K562 (cell line): Measurements from ENCODE around the gene MUC5AC. TPM values are rescaled to one million over a fixed set of nuclear protein-coding genes. Genes with fewer than 3 reads are reported as not detected.

Experiments used
- ATAC-seq: fragments of 200-7000 bp; cut with Tn5 transposase; 3 replicates; pipeline ENCODE4 v1.9.1; 2020; ENCODE audit warnings: moderate library complexity
- BruUV-seq: library from RNA; stranded (reverse); fragments of 400-500 nt; replicated peaks from 2 replicates; lab custom pipeline; 2021; lab: Mats Ljungman, UMichigan
- CTCF ChIA-PET: fragments of 300-600 bp; formaldehyde crosslinking; extraction: SDS; loops from one replicate; lab custom pipeline; 2021; ENCODE audit warnings: low intra/inter-chr PET ratio; lab: Yijun Ruan, JAX
- POLR2A ChIA-PET: fragments of 300-600, 350-650 bp; sonication (Branson Sonifier 250); formaldehyde crosslinking; extraction: SDS; loops from one replicate; lab custom pipeline; 2021; ENCODE audit warnings: antibody characterized with exemption, inconsistent platforms; lab: Yijun Ruan, JAX
- DNase-seq, 4 experiments: peaks; one replicate each; pipeline versions ENCODE4 v3.0.0 to v3.0.0-alpha.2; 2011 to 2018; ENCODE audit warnings: low spot score in 3 of 4, mixed read lengths in 3 of 4; ENCODE audit errors: extremely low read depth in 1 of 4
- FAIRE-seq: peaks from 2 replicates; lab custom pipeline; 2011; peaks lifted over from hg19 to GRCh38; lab: Jason Lieb, UNC
- H2AFZ ChIP-seq: 2 replicates; pipeline ENCODE4 v1.6.0; 2011; ENCODE audit warnings: low read depth, low read length, control low read depth, inconsistent platforms
- H3K27ac ChIP-seq: fragments of 200-600 bp; 3 replicates; pipeline ENCODE4 v1.8.0; 2011; ENCODE audit warnings: low read depth, mild to moderate bottlenecking, control low read depth, inconsistent platforms, low read length, moderate library complexity, mixed read lengths; ENCODE audit errors: extremely low read depth
- H3K27me3 ChIP-seq, 2 experiments: fragments of 300-600 bp in 1 of 2; 2 replicates in 1 of 2; 3 replicates in 1 of 2; pipeline versions ENCODE4 v1.6.0 to v1.8.0; 2011; ENCODE audit warnings: inconsistent platforms in 2 of 2, low read length in 2 of 2, mild to moderate bottlenecking in 1 of 2, mixed read lengths in 1 of 2, moderate library complexity in 1 of 2; ENCODE audit not compliant: control insufficient read depth in 2 of 2, insufficient read depth in 2 of 2
- H3K36me3 ChIP-seq: fragments of 300-600 bp; 3 replicates; pipeline ENCODE4 v1.8.0; 2011; ENCODE audit warnings: mild to moderate bottlenecking, low read length, inconsistent platforms; ENCODE audit not compliant: control insufficient read depth, insufficient read depth
- H3K4me1 ChIP-seq, 2 experiments: fragments of 200-600 bp in 1 of 2; replicated peaks in 1 of 2; 2 replicates in 1 of 2; 3 replicates in 1 of 2; pipeline versions ENCODE4 v1.5.1 to v1.8.0; 2011; ENCODE audit warnings: inconsistent platforms in 2 of 2, low read length in 2 of 2, mild to moderate bottlenecking in 1 of 2, mixed read lengths in 1 of 2, moderate library complexity in 1 of 2; ENCODE audit not compliant: control insufficient read depth in 2 of 2, insufficient read depth in 2 of 2
- H3K4me2 ChIP-seq: 2 replicates; pipeline ENCODE4 v1.6.1; 2011; ENCODE audit warnings: low read length, control low read depth, inconsistent platforms, mixed read lengths; ENCODE audit not compliant: insufficient read depth
- H3K4me3 ChIP-seq: fragments of 200-600 bp; sonication (generic), shearing (Covaris generic); 2 replicates; pipeline ENCODE4 v1.5.1; 2016; ENCODE audit warnings: control low read depth, inconsistent platforms
- H3K79me2 ChIP-seq: fragments of 200-600 bp; 3 replicates; pipeline ENCODE4 v1.8.0; 2011; ENCODE audit warnings: low read length, inconsistent platforms; ENCODE audit not compliant: control insufficient read depth, insufficient read depth
- H3K9ac ChIP-seq, 2 experiments: 2 replicates each; pipeline versions ENCODE4 v1.6.0 to v1.6.1; 2011; ENCODE audit warnings: low read depth in 2 of 2, low read length in 2 of 2, control low read depth in 1 of 2, inconsistent platforms in 1 of 2, mild to moderate bottlenecking in 1 of 2, mixed read lengths in 1 of 2; ENCODE audit not compliant: insufficient read depth in 1 of 2
- H3K9me1 ChIP-seq: one replicate; pipeline ENCODE4 v1.6.0; 2011; ENCODE audit warnings: inconsistent platforms, mild to moderate bottlenecking, low read length, moderate library complexity; ENCODE audit not compliant: control insufficient read depth, insufficient read depth
- H3K9me3 ChIP-seq: replicated peaks from 2 replicates; pipeline ENCODE4 v1.5.1; 2011; ENCODE audit warnings: low read depth, low read length, inconsistent platforms; ENCODE audit not compliant: control insufficient read depth, insufficient read depth
- H4K20me1 ChIP-seq: replicated peaks from 2 replicates; pipeline ENCODE4 v1.6.1; 2011; ENCODE audit warnings: low read length, inconsistent platforms, mixed read lengths; ENCODE audit not compliant: control insufficient read depth, insufficient read depth
- BRCA1 ChIP-seq, 2 experiments: fragments of 450-650 bp in 1 of 2; sonication (generic) in 1 of 2; formaldehyde crosslinking in 1 of 2; IDR thresholded peaks; 2 replicates each; pipeline versions ENCODE4 v1.5.0 to v1.6.1; 2017 to 2020; ENCODE audit warnings: mild to moderate bottlenecking in 1 of 2, missing genetic modification reagents in 1 of 2
- HSF4 ChIP-seq: fragments of 250-450 bp; sonication (Bioruptor Pico); IDR thresholded peaks from 2 replicates; pipeline ENCODE4 v2.1.2; 2022; ENCODE audit warnings: mild to moderate bottlenecking, moderate library complexity, borderline replicate concordance
- KLF10 ChIP-seq: fragments of 250-450 bp; sonication (Bioruptor Pico); IDR thresholded peaks from 2 replicates; pipeline ENCODE4 v1.6.1; 2021; ENCODE audit warnings: matching md5 sums
- NUFIP1 ChIP-seq: fragments of 450-650 bp; IDR thresholded peaks from 2 replicates; pipeline ENCODE4 v1.6.1; 2018; ENCODE audit not compliant: partially characterized antibody
- TSHZ1 ChIP-seq: fragments of 250-450 bp; sonication (Bioruptor Pico); IDR thresholded peaks from 2 replicates; pipeline ENCODE4 v1.4.0; 2020; ENCODE audit warnings: mild to moderate bottlenecking, moderate library complexity
- WGBS: fragments of 100-300 bp; shearing (Covaris generic); methylation state at CpG from one replicate; pipeline ENCODE4 v1.1.6; 2016; ENCODE audit warnings: low coverage, mixed read lengths; ENCODE audit not compliant: insufficient coverage; ENCODE audit errors: missing lambda C conversion rate; 5-methylcytosine and 5-hydroxymethylcytosine counted together
- in situ Hi-C: fragments of 300-500 bp; cut with MboI; formaldehyde crosslinking; loops from 4 replicates; pipeline ENCODE4 v1.15.0; 2018; ENCODE audit warnings: inconsistent platforms, mixed read lengths
- intact Hi-C: fragments of 100-400 bp; cut with micrococcal nuclease; formaldehyde crosslinking; loops from 2 replicates; pipeline ENCODE4 v1.14.2; 2022
- polyA plus RNA-seq, 8 experiments: library from polyadenylated mRNA; depleted of rRNA in 4 of 8; stranded (reverse) in 5 of 8; unstranded in 3 of 8; fragments of >200 nt; fragmentation: Nextera tagmentation in 2 of 8; fragmentation: Illumina TruSeq in 1 of 8; extraction: Ambion mirVana in 2 of 8; extraction: Trizol in 1 of 8; gene quantifications; 2 replicates each; pipeline versions ENCODE4 v1.2.1 to v1.2.3, GENCODE V29; 2011 to 2014; ENCODE audit warnings: inconsistent platforms in 1 of 8, missing spikeins in 1 of 8
- total RNA-seq, 7 experiments: library from RNA; depleted of rRNA in 6 of 7; stranded (reverse); fragments of >200 nt in 6 of 7; fragmentation: Illumina TruSeq in 2 of 7; extraction: Trizol in 2 of 7; gene quantifications; 2 replicates each; pipeline versions ENCODE4 v1.2.1 to v1.2.3, GENCODE V29; 2011 to 2021; ENCODE audit warnings: low replicate concordance in 1 of 7

Gene MUC5AC
- total and polyA plus RNA-seq, 9 of the 15 experiments (the other 6 are each of a cell fraction or from before 2014, with no cell fraction given), result not detected

GRCh38 chr11:1198561-1199240 is 40.9 kb downstream of the MUC5AC start (continued):
- TF ChIP-seq TSHZ1 (CRISPR knock-in tag) (no peak), NUFIP1 (no peak), HSF4 (no peak)

GRCh38 chr11:1199241-1199750 is 41.5 kb downstream of the MUC5AC start:
- Histone ChIP-seq H3K9ac (no peak overlapping the region; a peak in 1 of 4 replicates), H4K20me1 (peaks cover 17% of the 10 kb centered on the region; the same call in 1 of the 2 replicates), H3K4me2 (no peak overlapping the region), H3K9me3 (no peaks in the 10 kb centered on the region), H3K27ac (no peak overlapping the region), H3K9me1 (no peaks in the 10 kb centered on the region), H3K4me3 (no peak overlapping the region), H3K4me1 (peaks cover 0 to 51% of the 10 kb centered on the region in 2 experiments; a peak in 2 of 5 replicates), H3K79me2 (no peaks in the 10 kb centered on the region), H2AFZ (no peak overlapping the region), H3K36me3 (no peaks in the 10 kb centered on the region), H3K27me3 (peaks cover 12 to 55% of the 10 kb centered on the region in 2 experiments; a peak in 4 of 5 replicates)
- DNase-seq (peak in 1 of 4 experiments; percentile 1), FAIRE-seq (no peak), ATAC-seq (no peak)
- intact Hi-C loops (no loop called here), in situ Hi-C loops (no loop called here)
- no TSS peak for BruUV-seq
- CTCF ChIA-PET, result no interaction called here
- POLR2A ChIA-PET, result no interaction called here
- WGBS, result 0% methylated on average over 24 of the region's 27 CpGs
- no peak for TF ChIP-seq KLF10
- TF ChIP-seq BRCA1 (IDR thresholded peaks at IDR 0.05), result no peak
- no peak for TF ChIP-seq BRCA1 (CRISPR knock-in tag; IDR thresholded peaks at IDR 0.05)
- TF ChIP-seq, all 486 proteins: peak for 0
